ENCODE results near the gene TTBK2. TPM values are rescaled to one million over a fixed set of nuclear protein-coding genes. Genes with fewer than 3 reads are reported as not detected.

The TTBK2 gene
- total and polyA plus RNA-seq, 2 donors (not counting 1 experiment from before 2014, with no cell fraction given) = 4.3 to 39.6 TPM

- intact Hi-C loops (cut with micrococcal nuclease) = no loop called here
- H3K36me3 ChIP-seq (replicated peaks in 1 of 2; ENCODE audit: control extremely low read depth in 1 of 2, control insufficient read depth in 1 of 2, extremely low read depth in 1 of 2, insufficient read depth in 2 of 2, low read length in 1 of 2) = no peaks in the 10 kb centered on the region
- Mint-ChIP-seq H3K27ac (no peak overlapping the region), H3K27me3 (no peaks in the 10 kb centered on the region), H3K9me3 (ENCODE audit: insufficient read depth) (no peaks in the 10 kb centered on the region), H3K4me1 (no peaks in the 10 kb centered on the region), H3K4me3 (no peak overlapping the region)
- ChIA-PET CTCF (interaction anchor here (1.5 kb wide), 1 partner anchor 118 kb away, joined by 4 read pairs; no protein-coding TSS in a partner anchor), POLR2A (no interaction called here)
- TF ChIP-seq EZH2 (IDR thresholded peaks at IDR 0.05; ENCODE audit: borderline replicate concordance, insufficient read depth, low read depth, low read length, poor library complexity, severe bottlenecking) = no peak
- TF ChIP-seq, protein P1, sequence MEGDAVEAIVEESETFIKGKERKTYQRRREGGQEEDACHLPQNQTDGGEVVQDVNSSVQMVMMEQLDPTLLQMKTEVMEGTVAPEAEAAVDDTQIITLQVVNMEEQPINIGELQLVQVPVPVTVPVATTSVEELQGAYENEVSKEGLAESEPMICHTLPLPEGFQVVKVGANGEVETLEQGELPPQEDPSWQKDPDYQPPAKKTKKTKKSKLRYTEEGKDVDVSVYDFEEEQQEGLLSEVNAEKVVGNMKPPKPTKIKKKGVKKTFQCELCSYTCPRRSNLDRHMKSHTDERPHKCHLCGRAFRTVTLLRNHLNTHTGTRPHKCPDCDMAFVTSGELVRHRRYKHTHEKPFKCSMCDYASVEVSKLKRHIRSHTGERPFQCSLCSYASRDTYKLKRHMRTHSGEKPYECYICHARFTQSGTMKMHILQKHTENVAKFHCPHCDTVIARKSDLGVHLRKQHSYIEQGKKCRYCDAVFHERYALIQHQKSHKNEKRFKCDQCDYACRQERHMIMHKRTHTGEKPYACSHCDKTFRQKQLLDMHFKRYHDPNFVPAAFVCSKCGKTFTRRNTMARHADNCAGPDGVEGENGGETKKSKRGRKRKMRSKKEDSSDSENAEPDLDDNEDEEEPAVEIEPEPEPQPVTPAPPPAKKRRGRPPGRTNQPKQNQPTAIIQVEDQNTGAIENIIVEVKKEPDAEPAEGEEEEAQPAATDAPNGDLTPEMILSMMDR (IDR thresholded peaks at IDR 0.05) = no peak
- no peak overlapping the region for H3K9ac ChIP-seq (ENCODE audit: low read length)
- H3K27ac ChIP-seq (ENCODE audit: low read length in 2 of 2) = no peak overlapping the region
- H3K4me3 ChIP-seq (ENCODE audit: control extremely low read depth in 1 of 5, extremely low read depth in 1 of 5, insufficient read depth in 1 of 5, low read depth in 2 of 5, low read length in 4 of 5) = no peak overlapping the region
- H3K4me1 ChIP-seq (ENCODE audit: control insufficient read depth in 2 of 2, insufficient read depth in 2 of 2, low read length in 2 of 2) = no peaks in the 10 kb centered on the region
- H4K20me1 ChIP-seq (ENCODE audit: control insufficient read depth, insufficient read depth, low read length, poor library complexity, severe bottlenecking) = no peaks in the 10 kb centered on the region
- H3K9me3 ChIP-seq (ENCODE audit: control extremely low read depth in 1 of 3, control insufficient read depth in 2 of 3, insufficient read depth in 1 of 3, low read length in 2 of 3) = no peaks in the 10 kb centered on the region
- ATAC-seq (ENCODE audit: low read depth) (no peak), DNase-seq (no peak)
- H2AFZ ChIP-seq (ENCODE audit: insufficient read depth, low read depth, low read length, poor library complexity, severe bottlenecking) = no peak overlapping the region
- H3K27me3 ChIP-seq (replicated peaks in 1 of 4; ENCODE audit: control extremely low read depth in 1 of 4, control insufficient read depth in 3 of 4, insufficient read depth in 4 of 4, low read length in 3 of 4) = no peaks in the 10 kb centered on the region
- no peak overlapping the region for H3K4me2 ChIP-seq (replicated peaks; ENCODE audit: low read depth, low read length, poor library complexity, severe bottlenecking)
- no peaks in the 10 kb centered on the region for H3K79me2 ChIP-seq (ENCODE audit: control insufficient read depth, insufficient read depth, low read length)
- no CpG with 5 or more reads among the region's 1 CpG for WGBS (ENCODE audit: insufficient coverage)
Measured at GRCh38 chr15:42808913-42809312, 111.7 kb downstream of the TTBK2 start.

DNA sequence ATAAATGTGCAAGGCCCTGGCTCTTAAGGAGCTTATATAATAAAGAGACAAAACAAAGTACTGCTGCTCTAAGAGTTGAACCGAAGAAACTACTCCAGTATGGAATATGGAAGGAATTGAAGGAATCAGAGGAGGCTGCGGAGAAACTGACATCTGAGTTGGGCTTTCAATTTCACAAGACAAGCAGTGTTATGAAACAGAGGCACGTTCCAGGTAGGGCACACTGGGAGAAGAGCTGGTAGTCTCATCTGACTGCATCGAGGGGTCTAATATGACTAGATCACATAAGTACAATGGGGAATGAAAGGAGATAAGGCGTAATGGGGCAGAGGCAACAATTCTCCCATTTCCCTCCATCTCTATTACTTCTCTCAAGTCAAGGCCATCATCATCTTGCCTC, 115.3 kb downstream of the TTBK2 start:
- intact Hi-C loops (cut with micrococcal nuclease) = no loop called here
- Mint-ChIP-seq H3K4me1 (no peaks in the 10 kb centered on the region), H3K9me3 (ENCODE audit: insufficient read depth) (no peaks in the 10 kb centered on the region), H3K27me3 (no peaks in the 10 kb centered on the region), H3K4me3 (no peak overlapping the region), H3K27ac (no peak overlapping the region)
- POLR2A ChIA-PET = no interaction called here
- Histone ChIP-seq H3K9ac (ENCODE audit: low read length) (no peak overlapping the region), H3K36me3 (replicated peaks in 1 of 2; ENCODE audit: control extremely low read depth in 1 of 2, control insufficient read depth in 1 of 2, extremely low read depth in 1 of 2, insufficient read depth in 2 of 2, low read length in 1 of 2) (peaks cover 0 to 15% of the 10 kb centered on the region in 2 experiments), H3K27ac (ENCODE audit: low read length in 2 of 2) (no peak overlapping the region), H3K9me3 (ENCODE audit: control extremely low read depth in 1 of 3, control insufficient read depth in 2 of 3, insufficient read depth in 1 of 3, low read length in 2 of 3) (no peaks in the 10 kb centered on the region), H4K20me1 (ENCODE audit: control insufficient read depth, insufficient read depth, low read length, poor library complexity, severe bottlenecking) (no peaks in the 10 kb centered on the region), H2AFZ (ENCODE audit: insufficient read depth, low read depth, low read length, poor library complexity, severe bottlenecking) (no peak overlapping the region), H3K4me1 (ENCODE audit: control insufficient read depth in 2 of 2, insufficient read depth in 2 of 2, low read length in 2 of 2) (no peaks in the 10 kb centered on the region), H3K4me3 (ENCODE audit: control extremely low read depth in 1 of 5, extremely low read depth in 1 of 5, insufficient read depth in 1 of 5, low read depth in 2 of 5, low read length in 4 of 5) (no peak overlapping the region), H3K27me3 (replicated peaks in 1 of 4; ENCODE audit: control extremely low read depth in 1 of 4, control insufficient read depth in 3 of 4, insufficient read depth in 4 of 4, low read length in 3 of 4) (no peaks in the 10 kb centered on the region), H3K79me2 (ENCODE audit: control insufficient read depth, insufficient read depth, low read length) (no peaks in the 10 kb centered on the region), H3K4me2 (replicated peaks; ENCODE audit: low read depth, low read length, poor library complexity, severe bottlenecking) (no peak overlapping the region)
- no peak for TF ChIP-seq EZH2 (IDR thresholded peaks at IDR 0.05; ENCODE audit: borderline replicate concordance, insufficient read depth, low read depth, low read length, poor library complexity, severe bottlenecking)
- TF ChIP-seq, protein P1 (IDR thresholded peaks at IDR 0.05) = no peak
- DNase-seq (no peak), ATAC-seq (ENCODE audit: low read depth) (no peak)
- 96% methylated on average over 3 of the region's 5 CpGs for WGBS (ENCODE audit: insufficient coverage)
- CTCF ChIA-PET = interaction anchor here (0.6 to 1.5 kb wide), 2 partner anchors 121 to 595 kb away, joined by 3 to 4 read pairs; no protein-coding TSS in a partner anchor

Data from B cell (primary cell).